CD14-positive monocyte (primary cell): ENCODE results near the gene ZFYVE1. TPM values are rescaled to one million over a fixed set of nuclear protein-coding genes. Genes with fewer than 3 reads are reported as not detected.

Experiments
- DNase-seq, 3 donors: peaks; one replicate each; pipeline ENCODE4 v3.0.0-alpha.2; 2011 to 2022
- H2AFZ ChIP-seq: 2 replicates; pipeline ENCODE4 v1.6.0; 2012; ENCODE audit warnings: mild to moderate bottlenecking, low read depth, low read length, inconsistent platforms; ENCODE audit not compliant: insufficient read depth, poor library complexity, severe bottlenecking
- H3K27ac ChIP-seq, 2 donors: 1 replicate in 1 of 2; 2 replicates in 1 of 2; pipeline ENCODE4 v1.5.1; 2012 to 2013; ENCODE audit warnings: low read length in 2 of 2, control low read depth in 1 of 2, inconsistent platforms in 1 of 2, low read depth in 1 of 2, mild to moderate bottlenecking in 1 of 2
- H3K27me3 ChIP-seq, 2 donors: one replicate each; pipeline versions ENCODE4 v1.6.0 to v1.6.1; 2011 to 2013; ENCODE audit warnings: low read length in 2 of 2; ENCODE audit not compliant: control insufficient read depth in 2 of 2, insufficient read depth in 2 of 2
- H3K36me3 ChIP-seq, 2 donors: replicated peaks in 1 of 2; 1 replicate in 1 of 2; 2 replicates in 1 of 2; pipeline versions ENCODE4 v1.5.1 to v1.6.1; 2012 to 2013; ENCODE audit warnings: low read length in 2 of 2, control low read depth in 1 of 2, inconsistent platforms in 1 of 2, mild to moderate bottlenecking in 1 of 2; ENCODE audit not compliant: insufficient read depth in 2 of 2, control insufficient read depth in 1 of 2
- H3K4me1 ChIP-seq, 2 donors: 1 replicate in 1 of 2; 2 replicates in 1 of 2; pipeline versions ENCODE4 v1.5.1 to v1.6.1; 2012 to 2013; ENCODE audit warnings: low read length in 2 of 2, control low read depth in 1 of 2, inconsistent platforms in 1 of 2, mild to moderate bottlenecking in 1 of 2, moderate library complexity in 1 of 2; ENCODE audit not compliant: insufficient read depth in 2 of 2, control insufficient read depth in 1 of 2
- H3K4me2 ChIP-seq: replicated peaks from 2 replicates; pipeline ENCODE3; 2012; ENCODE audit warnings: low read length, moderate library complexity, mild to moderate bottlenecking; ENCODE audit not compliant: poor library complexity, severe bottlenecking; ENCODE audit errors: extremely low read depth
- H3K4me3 ChIP-seq, 3 experiments: fragments of 200-600 bp in 1 of 3; sonication (generic) in 1 of 3; replicated peaks in 1 of 3; 1 replicate in 2 of 3; 2 replicates in 1 of 3; pipeline ENCODE4 v1.5.1; 2011 to 2013; ENCODE audit warnings: low read length in 3 of 3, mild to moderate bottlenecking in 3 of 3, control low read depth in 2 of 3, low read depth in 2 of 3, inconsistent platforms in 1 of 3, moderate library complexity in 1 of 3
- H3K79me2 ChIP-seq: 2 replicates; pipeline ENCODE4 v1.6.0; 2012; ENCODE audit warnings: mild to moderate bottlenecking, control low read depth, inconsistent platforms, low read length, moderate library complexity; ENCODE audit not compliant: insufficient read depth
- H3K9ac ChIP-seq: 2 replicates; pipeline ENCODE4 v1.6.0; 2017; ENCODE audit warnings: low read length, mild to moderate bottlenecking; ENCODE audit not compliant: insufficient read depth, poor library complexity, severe bottlenecking
- H3K9me3 ChIP-seq, 2 donors: replicated peaks in 1 of 2; 1 replicate in 1 of 2; 2 replicates in 1 of 2; pipeline versions ENCODE4 v1.5.1 to v1.6.1; 2012 to 2013; ENCODE audit warnings: low read length in 2 of 2, control low read depth in 1 of 2; ENCODE audit not compliant: control insufficient read depth in 1 of 2, insufficient read depth in 1 of 2
- H4K20me1 ChIP-seq: 2 replicates; pipeline ENCODE4 v1.6.0; 2012; ENCODE audit warnings: mild to moderate bottlenecking, low read length, control low read depth, moderate library complexity; ENCODE audit not compliant: insufficient read depth
- H3K27ac Mint-ChIP-seq, 7 donors: one replicate each; pipeline ENCODE4 v1.8.0; 2020; ENCODE audit warnings: mild to moderate bottlenecking in 7 of 7, mixed read lengths in 7 of 7, moderate library complexity in 6 of 7, inconsistent platforms in 2 of 7
- H3K27me3 Mint-ChIP-seq, 3 donors: one replicate each; pipeline ENCODE4 v1.8.0; 2021 to 2022; ENCODE audit warnings: low read depth in 3 of 3, mild to moderate bottlenecking in 3 of 3, mixed read lengths in 3 of 3, moderate library complexity in 3 of 3, inconsistent platforms in 1 of 3
- H3K36me3 Mint-ChIP-seq, 2 donors: one replicate each; pipeline ENCODE4 v1.8.0; 2020; ENCODE audit warnings: mixed read lengths in 2 of 2, inconsistent platforms in 1 of 2, mild to moderate bottlenecking in 1 of 2
- H3K4me1 Mint-ChIP-seq: one replicate; pipeline ENCODE4 v1.8.0; 2020; ENCODE audit warnings: mild to moderate bottlenecking, mixed read lengths
- H3K4me3 Mint-ChIP-seq, 2 donors: one replicate each; pipeline ENCODE4 v1.8.0; 2020; ENCODE audit warnings: mild to moderate bottlenecking in 2 of 2, mixed read lengths in 2 of 2, moderate library complexity in 1 of 2
- H3K9me3 Mint-ChIP-seq, 7 donors: one replicate each; pipeline ENCODE4 v1.8.0; 2020 to 2022; ENCODE audit warnings: mixed read lengths in 7 of 7, mild to moderate bottlenecking in 6 of 7, moderate library complexity in 6 of 7, inconsistent platforms in 2 of 7
- CTCF ChIP-seq: fragments of 200-600 bp; IDR thresholded peaks from one replicate; pipeline ENCODE4 v1.8.0; 2022; ENCODE audit warnings: antibody characterized with exemption, mild to moderate bottlenecking
- WGBS: methylation state at CpG from one replicate; pipeline ENCODE4 v1.1.5; 2013; ENCODE audit warnings: missing lambda C conversion rate; ENCODE audit not compliant: insufficient coverage; 5-methylcytosine and 5-hydroxymethylcytosine counted together
- intact Hi-C, 2 donors: fragments of 100-400 bp; cut with micrococcal nuclease; formaldehyde crosslinking; loops; one replicate each; pipeline versions ENCODE4 v1.15.0 to v1.15.1; 2023
- polyA plus RNA-seq, 3 donors: library from polyadenylated mRNA; depleted of rRNA in 1 of 3; unstranded in 2 of 3; stranded (reverse) in 1 of 3; fragments of 300-500 nt in 2 of 3; fragments of >200 nt in 1 of 3; fragmentation: Illumina TruSeq in 2 of 3; gene quantifications; 1 replicate in 2 of 3; 2 replicates in 1 of 3; pipeline ENCODE4 v1.2.3, GENCODE V29; 2012 to 2021

ZFYVE1 gene
- polyA plus RNA-seq, 3 donors, result 4.9 to 18.6 (median 5.3) TPM

DNA sequence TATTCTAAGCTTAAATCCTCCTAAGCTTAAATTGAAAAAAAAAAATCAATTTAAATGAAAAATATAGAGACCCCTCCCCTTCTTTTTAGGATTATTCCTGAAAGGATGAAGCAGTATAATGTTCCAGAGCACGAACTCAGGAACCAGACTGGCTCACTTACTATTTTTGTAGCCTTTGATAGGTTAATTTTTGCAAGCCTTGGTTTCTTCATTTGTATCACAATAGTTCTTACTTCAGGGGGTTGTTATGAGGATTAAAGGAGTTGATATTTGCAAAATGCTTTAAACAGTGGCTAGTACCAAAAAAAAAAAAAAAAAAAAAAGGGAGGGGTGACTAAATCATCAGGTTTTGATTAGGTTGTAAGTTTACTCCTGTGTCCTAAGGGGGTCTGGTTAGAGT is 28.3 kb upstream of the ZFYVE1 start:
- no peak overlapping the region for H3K4me3 Mint-ChIP-seq

DNA sequence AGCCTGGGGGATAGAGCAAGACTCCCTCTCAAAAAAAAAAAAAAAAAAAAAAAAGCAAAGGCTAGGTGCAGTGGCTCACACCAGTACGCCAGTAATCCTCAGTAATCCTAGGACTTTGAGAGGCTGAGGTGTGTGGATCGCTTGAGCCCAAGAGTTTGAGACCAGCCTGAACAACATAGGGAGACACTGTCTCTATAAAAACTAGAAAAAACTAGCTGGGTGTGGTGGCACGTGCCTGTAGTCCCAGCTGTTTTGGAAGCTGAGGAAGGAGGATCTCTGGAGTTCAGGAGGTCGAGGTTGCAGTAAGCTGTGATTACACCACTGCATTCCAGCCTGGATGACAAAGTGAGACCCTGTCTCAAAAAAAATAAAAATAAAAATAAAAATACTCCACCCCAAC is 22.5 kb upstream of the ZFYVE1 start:
- no peaks in the 10 kb centered on the region for H3K4me1 ChIP-seq
- H2AFZ ChIP-seq, result no peak overlapping the region
- WGBS, result 88% methylated on average over 1 of the region's 4 CpGs
- H3K9ac ChIP-seq, result no peak overlapping the region
- H3K27ac ChIP-seq, result no peak overlapping the region
- H3K4me3 ChIP-seq, result no peak overlapping the region
- H3K9me3 ChIP-seq, result no peaks in the 10 kb centered on the region
- Mint-ChIP-seq H3K27ac (no peak overlapping the region), H3K9me3 (peaks cover 0 to 2% (median 0%) of the 10 kb centered on the region in 7 donors), H3K36me3 (no peaks in the 10 kb centered on the region), H3K27me3 (peaks cover 0 to 3% (median 1%) of the 10 kb centered on the region in 3 donors), H3K4me3 (no peak overlapping the region), H3K4me1 (no peaks in the 10 kb centered on the region)
- no peak for TF ChIP-seq CTCF
- H3K27me3 ChIP-seq, result no peaks in the 10 kb centered on the region
- no peak for DNase-seq
- no peak overlapping the region for H3K4me2 ChIP-seq
- H3K36me3 ChIP-seq, result no peaks in the 10 kb centered on the region
- no peaks in the 10 kb centered on the region for H3K79me2 ChIP-seq
- intact Hi-C loops, result no loop called here
- H4K20me1 ChIP-seq, result no peaks in the 10 kb centered on the region

More for the DNA sequence above, 28.3 kb upstream of the ZFYVE1 start:
- Histone ChIP-seq H3K36me3 (no peaks in the 10 kb centered on the region), H3K4me3 (no peak overlapping the region), H3K9me3 (no peaks in the 10 kb centered on the region), H3K79me2 (peaks cover 18% of the 10 kb centered on the region), H3K4me1 (peaks cover 15 to 18% of the 10 kb centered on the region in 2 donors), H3K9ac (no peak overlapping the region), H3K4me2 (no peak overlapping the region), H3K27me3 (no peaks in the 10 kb centered on the region), H2AFZ (no peak overlapping the region), H4K20me1 (peaks cover 13% of the 10 kb centered on the region), H3K27ac (no peak overlapping the region)
- WGBS, result no CpG with 5 or more reads among the region's 1 CpG
- peaks cover 16% of the 10 kb centered on the region for H3K4me1 Mint-ChIP-seq
- TF ChIP-seq CTCF, result no peak
- intact Hi-C loops, result loop anchor here in 1 of 2 donors (5.0 kb wide), 1 partner anchor 82 kb away; the partner anchor contains the start of gene PSEN1
- H3K27ac Mint-ChIP-seq, result no peak overlapping the region
- H3K36me3 Mint-ChIP-seq, result no peaks in the 10 kb centered on the region
- H3K9me3 Mint-ChIP-seq, result peaks cover 0 to 2% (median 0%) of the 10 kb centered on the region in 7 donors
- H3K27me3 Mint-ChIP-seq, result peaks cover 0 to 7% (median 4%) of the 10 kb centered on the region in 3 donors
- DNase-seq, result no peak
